Suprapubic skin (tissue), 4 donors: ENCODE results near the gene BLOC1S5. TPM values are rescaled to one million over a fixed set of nuclear protein-coding genes. Genes with fewer than 3 reads are reported as not detected.

Source experiments
- DNase-seq, 2 donors: peaks; one replicate each; pipeline ENCODE4 v3.0.0-alpha.2; 2019; ENCODE audit warnings: low spot score in 2 of 2
- H3K27ac ChIP-seq: fragments of 200-600 bp; sonication (generic); one replicate; pipeline ENCODE4 v1.5.1; 2019
- H3K27me3 ChIP-seq: fragments of 200-600 bp; sonication (generic); one replicate; pipeline ENCODE4 v1.5.1; 2019
- H3K36me3 ChIP-seq: fragments of 200-600 bp; sonication (generic); one replicate; pipeline ENCODE4 v1.5.1; 2019
- H3K4me1 ChIP-seq: fragments of 200-600 bp; sonication (generic); one replicate; pipeline ENCODE4 v1.5.1; 2019
- H3K4me3 ChIP-seq: fragments of 200-600 bp; sonication (generic); one replicate; pipeline ENCODE4 v1.5.1; 2019; ENCODE audit warnings: mild to moderate bottlenecking
- H3K9me3 ChIP-seq: fragments of 200-600 bp; sonication (generic); one replicate; pipeline ENCODE4 v1.5.1; 2019
- EP300 ChIP-seq: sonication (generic); formaldehyde crosslinking; IDR thresholded peaks from one replicate; pipeline ENCODE4 v1.6.1; 2017; ENCODE audit warnings: antibody characterized with exemption
- POLR2A ChIP-seq, 2 donors: fragments of 450-650 bp; IDR thresholded peaks; one replicate each; pipeline ENCODE4 v1.6.1; 2017; ENCODE audit warnings: antibody characterized with exemption in 2 of 2, mild to moderate bottlenecking in 2 of 2, moderate library complexity in 2 of 2
- POLR2AphosphoS5 ChIP-seq, 3 donors: sonication (generic); formaldehyde crosslinking; IDR thresholded peaks; one replicate each; pipeline ENCODE4 v1.6.1; 2017; ENCODE audit warnings: antibody characterized with exemption in 3 of 3
- WGBS: methylation state at CpG from one replicate; pipeline ENCODE4 v1.1.5; 2018; 5-methylcytosine and 5-hydroxymethylcytosine counted together
- total RNA-seq, 4 donors: library from RNA; depleted of rRNA; stranded (reverse); fragments of >200 nt; gene quantifications; one replicate each; pipeline ENCODE4 v1.1.0, GENCODE V29; 2016
- TF ChIP-seq, protein P1 (sequence below), 2 donors: fragments of 200-600 bp in 1 of 2; fragments of 450-650 bp in 1 of 2; sonication (generic) in 1 of 2; IDR thresholded peaks; one replicate each; pipeline ENCODE4 v1.5.1; 2016 to 2019; ENCODE audit warnings: antibody characterized with exemption in 2 of 2, mild to moderate bottlenecking in 1 of 2, moderate library complexity in 1 of 2

Gene BLOC1S5
- total RNA-seq, 4 donors from 2014 or later: 9.1 to 13.6 (median 9.7) TPM

DNA sequence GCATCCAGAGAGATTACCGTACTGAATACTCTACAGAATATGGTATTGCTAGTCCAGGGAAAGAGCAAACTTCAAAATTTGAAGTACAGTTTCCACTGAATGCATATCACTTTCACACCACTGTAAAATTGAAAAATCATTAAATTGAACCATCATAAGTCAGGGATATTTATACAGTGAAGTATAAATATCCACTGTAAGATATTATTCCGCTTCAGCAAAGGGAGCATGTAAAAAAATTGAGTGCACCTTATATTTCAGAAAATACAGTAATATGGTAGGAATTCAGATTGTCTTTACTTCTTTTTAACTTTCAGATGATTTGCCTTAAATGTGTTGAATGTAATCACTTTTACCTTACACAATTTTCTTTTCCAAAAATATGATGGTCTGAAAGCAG is 92.7 kb downstream of the BLOC1S5 start:
- H3K4me3 ChIP-seq: no peak overlapping the region
- no peaks in the 10 kb centered on the region for H3K9me3 ChIP-seq
- no peaks in the 10 kb centered on the region for H3K27me3 ChIP-seq
- DNase-seq: no peak
- H3K4me1 ChIP-seq: peaks cover 15% of the 10 kb centered on the region
- H3K36me3 ChIP-seq: no peaks in the 10 kb centered on the region
- WGBS: 100% methylated on average over 2 of the region's 2 CpGs
- TF ChIP-seq, protein P1, sequence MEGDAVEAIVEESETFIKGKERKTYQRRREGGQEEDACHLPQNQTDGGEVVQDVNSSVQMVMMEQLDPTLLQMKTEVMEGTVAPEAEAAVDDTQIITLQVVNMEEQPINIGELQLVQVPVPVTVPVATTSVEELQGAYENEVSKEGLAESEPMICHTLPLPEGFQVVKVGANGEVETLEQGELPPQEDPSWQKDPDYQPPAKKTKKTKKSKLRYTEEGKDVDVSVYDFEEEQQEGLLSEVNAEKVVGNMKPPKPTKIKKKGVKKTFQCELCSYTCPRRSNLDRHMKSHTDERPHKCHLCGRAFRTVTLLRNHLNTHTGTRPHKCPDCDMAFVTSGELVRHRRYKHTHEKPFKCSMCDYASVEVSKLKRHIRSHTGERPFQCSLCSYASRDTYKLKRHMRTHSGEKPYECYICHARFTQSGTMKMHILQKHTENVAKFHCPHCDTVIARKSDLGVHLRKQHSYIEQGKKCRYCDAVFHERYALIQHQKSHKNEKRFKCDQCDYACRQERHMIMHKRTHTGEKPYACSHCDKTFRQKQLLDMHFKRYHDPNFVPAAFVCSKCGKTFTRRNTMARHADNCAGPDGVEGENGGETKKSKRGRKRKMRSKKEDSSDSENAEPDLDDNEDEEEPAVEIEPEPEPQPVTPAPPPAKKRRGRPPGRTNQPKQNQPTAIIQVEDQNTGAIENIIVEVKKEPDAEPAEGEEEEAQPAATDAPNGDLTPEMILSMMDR (IDR thresholded peaks at IDR 0.05): no peak
- TF ChIP-seq POLR2A (IDR thresholded peaks at IDR 0.05): no peak
- TF ChIP-seq EP300: no peak
- TF ChIP-seq POLR2AphosphoS5 (IDR thresholded peaks at IDR 0.05): no peak
- H3K27ac ChIP-seq: no peak overlapping the region

DNA sequence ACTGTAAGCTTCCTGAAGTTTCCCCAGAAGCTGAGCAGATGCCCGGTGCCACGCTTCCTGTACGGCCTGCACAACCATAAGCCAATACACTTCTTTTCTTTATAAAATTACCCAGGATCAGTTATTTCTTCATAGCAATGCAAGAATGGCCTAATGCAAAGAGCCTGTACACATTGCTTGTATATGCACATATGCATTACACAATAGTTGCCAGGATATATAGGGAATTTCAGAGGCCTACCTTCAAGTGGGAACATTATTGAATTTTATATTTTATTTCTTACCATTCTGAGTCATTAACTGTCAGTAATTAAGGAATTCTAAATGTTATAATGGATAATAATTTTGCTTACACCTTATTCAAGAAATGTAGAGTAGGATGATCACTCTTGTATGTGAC is 93.6 kb downstream of the BLOC1S5 start:
- DNase-seq: no peak
- Histone ChIP-seq H3K4me3 (no peak overlapping the region), H3K9me3 (no peaks in the 10 kb centered on the region), H3K27ac (no peak overlapping the region), H3K27me3 (no peaks in the 10 kb centered on the region), H3K36me3 (no peaks in the 10 kb centered on the region), H3K4me1 (peaks cover 12% of the 10 kb centered on the region)
- TF ChIP-seq, protein P1 (IDR thresholded peaks at IDR 0.05): no peak
- TF ChIP-seq EP300 (no peak), POLR2A (IDR thresholded peaks at IDR 0.05) (no peak), POLR2AphosphoS5 (IDR thresholded peaks at IDR 0.05) (no peak)
- 88% methylated on average over 3 of the region's 3 CpGs for WGBS

Other genes with a start within 250 kb of the BLOC1S5 start
- gene TXNDC5, start 153.6 kb downstream of the BLOC1S5 start, total RNA-seq: 10 to 100 TPM; 49.2 to 61.1 (median 60.3) TPM
- gene EEF1E1, start 38.2 kb upstream of the BLOC1S5 start, total RNA-seq: 10 to 100 TPM; 15.0 to 42.5 (median 31.3) TPM